ENCODE measurements around the gene EPHB6.

EPHB6 gene

DNA sequence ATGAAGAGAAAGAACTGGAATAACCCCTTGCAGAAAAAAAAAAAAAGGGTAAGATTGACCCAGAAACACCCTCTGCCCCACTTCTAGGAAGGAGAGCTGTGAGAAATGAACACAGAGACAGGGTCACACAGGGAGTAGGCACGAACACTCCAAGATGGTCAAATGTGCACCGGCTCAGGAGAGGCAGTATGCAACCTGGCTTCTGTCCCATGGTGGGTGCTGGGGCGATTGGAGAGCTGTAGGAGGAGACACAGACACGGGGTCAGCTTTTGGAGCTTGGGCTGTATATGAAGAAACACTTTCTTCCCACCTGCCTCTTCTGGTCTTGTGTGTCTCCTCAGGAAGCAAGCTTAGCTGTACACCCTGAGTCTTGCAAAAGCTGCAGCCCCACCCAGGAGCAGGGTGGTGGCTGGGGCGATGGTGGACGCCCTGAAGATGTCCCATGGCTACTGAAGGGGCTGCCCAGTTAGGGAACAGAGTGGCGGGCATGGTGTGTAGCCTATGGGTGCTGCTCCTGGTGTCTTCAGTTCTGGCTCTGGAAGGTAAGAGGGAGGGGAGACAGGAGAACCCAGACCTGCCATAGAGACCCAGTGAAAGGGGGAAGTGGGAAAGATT, 8.0 kb downstream of the EPHB6 start:
- in situ Hi-C loops (cut with MboI; ENCODE audit: low sequenced_read_pairs): loop anchor here (25.0 kb wide), 1 partner anchor 349 kb away; the partner anchor contains the start of gene TAS2R40

- in situ Hi-C loops (cut with MboI; ENCODE audit: low sequenced_read_pairs): loop anchor here (25.0 kb wide), 1 partner anchor 348 kb away; the partner anchor contains the start of gene TAS2R40
Measured at GRCh38 chr7:142863891-142864685, 9.2 kb downstream of the EPHB6 start.

DNA sequence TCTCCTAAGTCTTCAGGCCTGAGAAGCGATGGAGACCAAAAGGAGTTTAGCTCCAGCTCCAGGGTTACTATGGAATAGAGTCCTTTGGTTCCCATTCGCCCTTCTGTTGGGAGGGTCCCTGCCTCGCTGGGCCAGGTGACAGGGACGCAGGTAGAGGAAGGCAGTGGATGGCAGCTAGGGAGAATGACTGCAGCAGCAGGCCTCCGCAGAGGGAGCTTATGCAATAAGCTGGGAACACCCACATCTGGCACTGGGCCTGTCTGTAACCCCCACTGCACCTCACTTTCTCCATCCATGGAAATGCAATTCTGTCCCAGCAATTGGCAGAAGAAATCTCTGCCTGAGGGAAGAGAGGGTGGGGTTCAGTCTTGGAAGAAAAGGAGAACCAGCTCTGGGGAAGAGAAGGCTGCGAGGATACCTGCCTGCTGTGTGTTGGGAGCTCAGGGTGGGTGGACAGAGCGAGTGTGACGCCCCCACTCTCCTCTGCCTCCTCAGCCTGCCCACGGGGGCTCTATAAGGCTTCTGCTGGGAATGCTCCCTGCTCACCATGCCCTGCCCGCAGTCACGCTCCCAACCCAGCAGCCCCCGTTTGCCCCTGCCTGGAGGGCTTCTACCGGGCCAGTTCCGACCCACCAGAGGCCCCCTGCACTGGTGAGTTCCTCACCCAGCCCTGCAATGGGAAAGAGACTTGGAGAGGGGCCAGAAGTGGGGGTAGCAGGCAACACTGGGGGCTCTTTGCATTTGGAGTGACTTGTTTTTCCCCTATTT, 10.3 kb downstream of the EPHB6 start:
- in situ Hi-C loops (cut with MboI; ENCODE audit: low sequenced_read_pairs): loop anchor here (25.0 kb wide), 1 partner anchor 347 kb away; the partner anchor contains the start of gene TAS2R40

DNA sequence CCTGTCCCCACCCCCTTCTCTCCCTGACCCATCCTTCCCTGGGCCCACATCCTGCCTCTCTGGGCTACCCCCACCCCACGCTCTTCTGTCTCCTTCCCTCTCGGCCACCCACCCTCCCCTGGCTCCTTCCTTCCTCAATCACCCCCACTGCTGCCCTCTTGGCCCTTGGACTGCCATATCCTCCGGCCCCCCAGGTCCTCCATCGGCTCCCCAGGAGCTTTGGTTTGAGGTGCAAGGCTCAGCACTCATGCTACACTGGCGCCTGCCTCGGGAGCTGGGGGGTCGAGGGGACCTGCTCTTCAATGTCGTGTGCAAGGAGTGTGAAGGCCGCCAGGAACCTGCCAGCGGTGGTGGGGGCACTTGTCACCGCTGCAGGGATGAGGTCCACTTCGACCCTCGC, 10.9 kb downstream of the EPHB6 start:
- in situ Hi-C loops (cut with MboI; ENCODE audit: low sequenced_read_pairs): loop anchor here (25.0 kb wide), 1 partner anchor 347 kb away; the partner anchor contains the start of gene TAS2R40

DNA sequence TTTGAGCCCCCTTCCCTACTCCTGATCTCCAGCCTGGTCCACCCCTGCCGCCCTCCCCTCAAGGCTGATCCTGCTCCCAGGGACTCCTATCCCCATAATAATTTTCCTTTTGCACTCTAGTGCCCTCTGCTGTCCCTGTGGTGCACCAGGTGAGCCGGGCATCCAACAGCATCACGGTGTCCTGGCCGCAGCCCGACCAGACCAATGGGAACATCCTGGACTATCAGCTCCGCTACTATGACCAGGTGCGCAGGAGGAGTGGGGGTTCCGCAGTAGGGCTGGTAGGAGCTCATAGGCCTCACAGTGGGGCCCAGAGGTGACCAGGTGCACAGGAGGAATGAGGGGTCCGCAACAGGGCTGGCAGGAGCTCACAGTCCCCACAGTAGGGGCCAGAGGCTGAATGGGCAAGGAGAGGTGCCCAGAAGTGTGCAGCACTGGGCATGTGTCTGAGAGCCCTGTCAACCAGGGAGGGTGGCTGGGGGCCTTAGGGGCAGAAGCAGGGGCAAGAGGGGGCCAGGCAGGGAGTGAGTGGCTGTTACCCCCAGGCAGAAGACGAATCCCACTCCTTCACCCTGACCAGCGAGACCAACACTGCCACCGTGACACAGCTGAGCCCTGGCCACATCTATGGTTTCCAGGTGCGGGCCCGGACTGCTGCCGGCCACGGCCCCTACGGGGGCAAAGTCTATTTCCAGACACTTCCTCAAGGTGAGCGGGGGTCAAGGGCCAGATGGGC, 11.7 kb downstream of the EPHB6 start:
- in situ Hi-C loops (cut with MboI; ENCODE audit: low sequenced_read_pairs): loop anchor here (25.0 kb wide), 1 partner anchor 346 kb away; the partner anchor contains the start of gene TAS2R40

DNA sequence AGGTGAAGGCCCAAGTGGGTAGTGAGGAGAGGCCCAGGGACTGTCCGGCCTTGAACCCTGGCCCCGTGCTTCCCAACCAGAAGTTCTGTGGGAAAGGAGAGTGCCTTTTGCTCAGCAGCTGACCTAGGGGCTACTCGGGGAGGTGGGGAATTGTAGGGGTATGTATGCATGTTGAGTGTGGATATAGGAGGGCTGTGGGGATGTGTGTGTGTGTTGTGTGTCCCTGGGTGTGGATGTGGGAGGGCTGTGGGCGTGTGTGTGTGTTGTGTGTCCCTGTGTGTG, 12.2 kb downstream of the EPHB6 start:
- in situ Hi-C loops (cut with MboI; ENCODE audit: low sequenced_read_pairs): loop anchor here (25.0 kb wide), 1 partner anchor 345 kb away; the partner anchor contains the start of gene TAS2R40

GRCh38 chr7:142867398-142868187, 12.7 kb downstream of the EPHB6 start:
- in situ Hi-C loops (cut with MboI; ENCODE audit: low sequenced_read_pairs): loop anchor here (25.0 kb wide), 1 partner anchor 345 kb away; the partner anchor contains the start of gene TAS2R40

- in situ Hi-C loops (cut with MboI; ENCODE audit: low sequenced_read_pairs): loop anchor here (25.0 kb wide), 1 partner anchor 344 kb away; the partner anchor contains the start of gene TAS2R40
Measured at GRCh38 chr7:142868188-142868985, 13.5 kb downstream of the EPHB6 start.

DNA sequence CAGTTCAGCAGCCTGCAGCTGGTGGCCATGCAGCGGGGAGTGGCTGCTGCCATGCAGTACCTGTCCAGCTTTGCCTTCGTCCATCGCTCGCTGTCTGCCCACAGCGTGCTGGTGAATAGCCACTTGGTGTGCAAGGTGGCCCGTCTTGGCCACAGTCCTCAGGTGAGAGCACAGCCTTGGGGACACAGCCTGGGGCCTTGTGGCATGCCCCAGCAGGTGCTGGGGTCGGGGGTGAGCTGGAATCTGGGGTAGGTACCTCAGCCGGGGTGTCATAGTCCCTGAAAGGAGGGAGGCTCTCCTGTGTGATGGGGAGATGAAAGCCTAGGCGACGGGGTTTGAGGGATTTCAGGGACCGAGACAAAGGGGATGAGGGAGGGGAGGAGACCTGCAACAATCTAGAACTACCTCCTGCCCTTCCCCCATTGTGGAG, 14.1 kb downstream of the EPHB6 start:
- in situ Hi-C loops (cut with MboI; ENCODE audit: low sequenced_read_pairs): loop anchor here (25.0 kb wide), 1 partner anchor 343 kb away; the partner anchor contains the start of gene TAS2R40

- in situ Hi-C loops (cut with MboI; ENCODE audit: low sequenced_read_pairs): loop anchor here (25.0 kb wide), 1 partner anchor 343 kb away; the partner anchor contains the start of gene TAS2R40
Measured at GRCh38 chr7:142869434-142869833, 14.6 kb downstream of the EPHB6 start.

DNA sequence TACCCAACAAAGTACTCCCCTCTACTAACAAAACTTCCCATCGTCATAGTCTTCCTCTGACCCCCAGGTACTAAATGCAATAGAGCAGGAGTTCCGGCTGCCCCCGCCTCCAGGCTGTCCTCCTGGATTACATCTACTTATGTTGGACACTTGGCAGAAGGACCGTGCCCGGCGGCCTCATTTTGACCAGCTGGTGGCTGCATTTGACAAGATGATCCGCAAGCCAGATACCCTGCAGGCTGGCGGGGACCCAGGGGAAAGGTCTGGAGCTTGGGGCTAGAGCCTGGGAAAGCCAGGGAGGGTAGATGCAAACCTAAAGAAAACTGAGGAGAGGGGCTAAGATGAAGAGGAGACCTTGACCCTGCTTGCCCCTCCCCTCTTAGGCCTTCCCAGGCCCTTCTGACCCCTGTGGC, 15.3 kb downstream of the EPHB6 start:
- in situ Hi-C loops (cut with MboI; ENCODE audit: low sequenced_read_pairs): loop anchor here (25.0 kb wide), 1 partner anchor 342 kb away; the partner anchor contains the start of gene TAS2R40

DNA sequence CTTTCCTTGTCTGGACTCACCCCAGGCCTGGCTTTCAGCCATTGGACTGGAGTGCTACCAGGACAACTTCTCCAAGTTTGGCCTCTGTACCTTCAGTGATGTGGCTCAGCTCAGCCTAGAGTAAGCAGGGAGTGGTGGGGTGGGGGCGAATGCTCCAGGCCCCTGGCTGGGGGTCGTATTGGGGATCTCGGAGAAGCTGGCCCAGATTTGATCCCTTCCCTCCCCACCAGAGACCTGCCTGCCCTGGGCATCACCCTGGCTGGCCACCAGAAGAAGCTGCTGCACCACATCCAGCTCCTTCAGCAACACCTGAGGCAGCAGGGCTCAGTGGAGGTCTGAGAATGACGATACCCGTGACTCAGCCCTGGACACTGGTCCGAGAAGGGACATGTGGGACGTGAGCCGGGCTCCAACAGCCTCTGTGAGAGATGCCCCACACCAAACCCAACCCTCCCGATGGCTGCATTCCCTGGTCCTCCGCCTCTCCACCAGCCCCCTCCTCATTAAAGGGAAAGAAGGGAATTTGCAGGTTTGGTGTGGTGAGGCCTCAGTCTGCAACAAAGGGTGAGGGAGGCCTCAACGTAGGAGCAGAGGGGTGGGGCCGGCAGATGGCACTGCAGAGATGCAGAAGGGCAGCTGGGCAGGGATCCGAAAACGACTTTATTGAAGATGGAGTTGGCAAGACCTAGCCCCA, 15.8 kb downstream of the EPHB6 start:
- in situ Hi-C loops (cut with MboI; ENCODE audit: low sequenced_read_pairs): loop anchor here (25.0 kb wide), 1 partner anchor 342 kb away; the partner anchor contains the start of gene TAS2R40

DNA sequence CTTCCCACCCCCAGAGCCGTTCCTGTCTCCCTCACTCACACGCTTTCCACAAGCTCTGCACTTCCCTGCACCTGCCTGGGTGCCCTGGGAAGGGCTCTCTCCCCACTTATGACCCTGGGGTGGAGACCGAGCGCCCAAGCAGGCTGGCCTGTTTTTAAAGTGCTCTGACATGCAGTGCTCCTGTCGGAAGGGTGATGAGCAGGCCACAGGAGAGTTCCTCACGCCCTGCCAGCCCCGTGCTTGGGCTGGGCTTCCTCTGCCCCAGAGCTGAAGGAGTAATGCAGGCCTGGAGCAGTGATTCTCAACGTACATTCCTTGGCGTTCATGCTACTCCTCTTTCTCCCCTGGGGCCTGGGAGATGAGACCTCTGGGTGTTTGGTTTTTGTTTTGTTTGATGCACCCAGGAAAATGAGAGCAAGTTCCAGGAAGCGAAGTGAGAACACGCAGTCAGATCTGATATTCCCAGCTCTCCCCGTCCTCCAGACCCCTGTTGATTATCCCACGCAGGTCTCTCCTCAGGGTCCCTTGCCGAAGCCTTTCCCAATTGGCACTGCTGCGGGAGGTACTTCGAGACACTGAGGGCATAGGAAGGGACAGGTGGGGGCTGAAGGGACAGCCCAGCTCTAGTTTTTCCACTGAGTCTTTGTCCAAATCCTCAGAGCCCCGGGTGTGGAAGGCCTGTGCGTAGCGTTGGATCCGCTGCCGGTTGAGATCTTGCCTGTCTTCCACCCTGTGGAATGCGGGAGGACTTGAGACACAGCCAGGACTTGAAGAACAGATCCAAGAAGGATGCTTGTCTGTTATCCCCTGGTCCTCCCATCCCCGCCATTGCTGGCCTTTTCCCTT, 16.6 kb downstream of the EPHB6 start:
- in situ Hi-C loops (cut with MboI; ENCODE audit: low sequenced_read_pairs): loop anchor here (25.0 kb wide), 1 partner anchor 341 kb away; the partner anchor contains the start of gene TAS2R40

DNA sequence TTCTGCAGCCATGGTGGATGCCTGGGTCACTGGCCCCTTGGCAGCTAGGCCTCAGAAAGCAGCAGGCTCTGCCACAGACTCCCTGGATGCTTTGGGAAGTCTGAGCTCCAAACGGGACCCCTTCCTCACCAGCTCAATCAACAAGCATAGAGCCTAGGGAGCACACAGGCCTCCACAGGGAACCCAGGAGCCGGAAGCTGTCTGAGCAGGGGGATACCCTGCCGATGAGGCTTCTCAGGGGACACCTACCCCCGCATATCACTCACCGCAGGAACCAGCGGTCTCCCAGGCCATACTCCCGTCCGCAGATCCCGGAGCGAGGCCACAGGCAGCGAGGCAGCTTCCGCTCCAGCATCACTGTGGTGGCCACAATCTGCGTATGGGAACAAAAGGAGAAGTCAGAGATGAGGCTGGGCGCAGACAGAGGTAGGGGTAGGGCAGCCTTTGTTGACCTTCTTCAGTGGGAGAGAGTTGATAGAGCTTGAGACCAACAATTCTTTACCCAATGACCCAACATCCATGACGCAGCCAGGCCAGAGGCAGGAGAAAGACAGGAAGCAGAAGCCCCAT, 17.3 kb downstream of the EPHB6 start:
- in situ Hi-C loops (cut with MboI; ENCODE audit: low sequenced_read_pairs): loop anchor here (25.0 kb wide), 1 partner anchor 340 kb away; the partner anchor contains the start of gene TAS2R40

DNA sequence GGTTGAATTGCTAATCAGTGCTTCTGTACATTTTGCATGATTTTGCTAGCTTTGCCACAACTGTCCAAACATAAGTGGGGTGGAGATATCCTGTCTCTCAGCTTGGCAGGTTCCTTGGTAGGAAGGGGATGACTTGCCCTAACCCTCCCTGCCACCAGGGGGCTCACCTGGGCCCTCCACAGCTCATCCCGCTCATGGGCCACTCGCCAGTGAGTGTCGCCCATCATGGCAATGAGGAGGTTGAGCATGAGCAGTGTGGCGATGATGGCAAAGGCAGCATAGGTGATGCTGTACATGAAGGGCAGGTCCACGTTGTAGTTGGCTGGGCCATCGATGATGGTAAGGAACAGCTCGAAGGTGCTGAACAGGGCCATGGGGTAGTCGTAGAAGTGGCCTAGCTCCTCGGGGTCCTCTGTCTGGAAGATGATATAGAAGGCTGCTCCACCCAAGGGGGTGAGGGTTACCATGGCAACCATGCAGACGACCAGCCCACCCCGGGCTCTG, 18.5 kb downstream of the EPHB6 start:
- in situ Hi-C loops (cut with MboI; ENCODE audit: low sequenced_read_pairs): loop anchor here (25.0 kb wide), 1 partner anchor 339 kb away; the partner anchor contains the start of gene TAS2R40

DNA sequence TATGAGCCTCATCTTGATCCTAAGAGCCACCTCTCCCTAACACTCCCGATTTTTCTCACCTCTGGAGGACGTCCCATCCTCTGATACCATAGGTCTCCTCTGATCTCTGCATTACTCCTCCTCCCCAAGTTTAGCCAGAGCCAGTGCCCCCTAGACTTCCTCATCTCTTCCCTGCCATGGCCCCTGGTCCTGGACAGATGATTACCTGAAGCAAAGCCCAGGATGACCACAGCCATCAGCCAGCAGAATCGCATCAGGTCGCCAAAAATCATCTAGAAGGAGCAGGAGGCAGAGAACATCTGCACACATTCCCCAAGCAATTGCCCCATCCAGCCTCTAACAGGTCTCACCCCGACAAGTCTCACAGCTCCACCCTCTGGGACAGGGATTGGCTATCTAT, 19.0 kb downstream of the EPHB6 start:
- in situ Hi-C loops (cut with MboI; ENCODE audit: low sequenced_read_pairs): loop anchor here (25.0 kb wide), 1 partner anchor 338 kb away; the partner anchor contains the start of gene TAS2R40

Measured in HL-60/S4 treated with phorbol 12-myristate 13-acetate at 8.2 ng/mL for 4 days and 3 days (cell line).